ENCODE results near the gene PPP1R18. TPM values are rescaled to one million over a fixed set of nuclear protein-coding genes. Genes with fewer than 3 reads are reported as not detected.
A peak's percentile ranks its signal among the peaks of the same experiment; 100 is the strongest.

The PPP1R18 gene
- total and polyA plus RNA-seq, 5 donors from 2014 or later: 110 to 164 (median 123) TPM

- Mint-ChIP-seq H3K36me3 (peaks cover 50% of the 10 kb centered on the region), H3K4me3 (no peak overlapping the region), H3K4me1 (peaks cover 0 to 5% (median 0%) of the 10 kb centered on the region in 4 donors), H3K27ac (no peak overlapping the region), H3K27me3 (no peaks in the 10 kb centered on the region), H3K9me3 (no peaks in the 10 kb centered on the region)
- no peak overlapping the region for H3K27ac ChIP-seq (ENCODE audit: insufficient read depth, low read length, poor library complexity, severe bottlenecking)
- no peaks in the 10 kb centered on the region for H3K4me1 ChIP-seq (ENCODE audit: control insufficient read depth, insufficient read depth, low read length, poor library complexity, severe bottlenecking)
- peaks cover 83% of the 10 kb centered on the region for H3K36me3 ChIP-seq (ENCODE audit: control insufficient read depth, insufficient read depth, low read length)
- no peaks in the 10 kb centered on the region for H3K9me3 ChIP-seq (ENCODE audit: control insufficient read depth in 2 of 2, low read length in 2 of 2)
- H3K27me3 ChIP-seq (ENCODE audit: control insufficient read depth, insufficient read depth, low read length): no peaks in the 10 kb centered on the region
- ATAC-seq (ENCODE audit: low read depth in 2 of 2) (no peak), DNase-seq (no peak)
- no peak overlapping the region for H3K4me3 ChIP-seq (ENCODE audit: low read depth, low read length)
Measured at GRCh38 chr6:30656513-30656912, 29.9 kb downstream of the PPP1R18 start.

- H3K27me3 ChIP-seq (ENCODE audit: control insufficient read depth, insufficient read depth, low read length): no peaks in the 10 kb centered on the region
- H3K27ac ChIP-seq (ENCODE audit: insufficient read depth, low read length, poor library complexity, severe bottlenecking): no peak overlapping the region
- no peaks in the 10 kb centered on the region for H3K9me3 Mint-ChIP-seq
- peaks cover 52% of the 10 kb centered on the region for H3K36me3 Mint-ChIP-seq
- ATAC-seq (ENCODE audit: low read depth in 2 of 2) (no peak), DNase-seq (no peak)
- no peak overlapping the region for H3K4me3 ChIP-seq (ENCODE audit: low read depth, low read length)
- H3K9me3 ChIP-seq (ENCODE audit: control insufficient read depth in 2 of 2, low read length in 2 of 2): no peaks in the 10 kb centered on the region
- H3K4me1 ChIP-seq (ENCODE audit: control insufficient read depth, insufficient read depth, low read length, poor library complexity, severe bottlenecking): no peaks in the 10 kb centered on the region
- H3K27ac Mint-ChIP-seq: peak overlapping the region in 2 of 3 donors; percentile 28 to 51
- H3K36me3 ChIP-seq (ENCODE audit: control insufficient read depth, insufficient read depth, low read length): peaks cover 87% of the 10 kb centered on the region
- no peaks in the 10 kb centered on the region for H3K27me3 Mint-ChIP-seq
- H3K4me3 Mint-ChIP-seq: no peak overlapping the region
- H3K4me1 Mint-ChIP-seq: peaks cover 0 to 5% (median 0%) of the 10 kb centered on the region in 4 donors
Measured at GRCh38 chr6:30655743-30656094, 30.7 kb downstream of the PPP1R18 start.

GRCh38 chr6:30654798-30655742 is 31.4 kb downstream of the PPP1R18 start:
- H3K4me3 Mint-ChIP-seq: no peak overlapping the region
- no peak for ATAC-seq (ENCODE audit: low read depth in 2 of 2)
- H3K27ac Mint-ChIP-seq: peak overlapping the region in 2 of 3 donors; percentile 28 to 51

GRCh38 chr6:30651143-30651542 is 35.3 kb downstream of the PPP1R18 start:
- peaks cover 13% of the 10 kb centered on the region for H3K4me1 ChIP-seq (ENCODE audit: control insufficient read depth, insufficient read depth, low read length, poor library complexity, severe bottlenecking)
- DNase-seq: no peak
- H3K27ac ChIP-seq (ENCODE audit: insufficient read depth, low read length, poor library complexity, severe bottlenecking): no peak overlapping the region
- no peaks in the 10 kb centered on the region for H3K9me3 Mint-ChIP-seq
- peak overlapping the region in 1 of 4 donors; percentile 72 for H3K4me3 Mint-ChIP-seq
- H3K9me3 ChIP-seq (ENCODE audit: control insufficient read depth in 2 of 2, low read length in 2 of 2): no peaks in the 10 kb centered on the region
- H3K36me3 ChIP-seq (ENCODE audit: control insufficient read depth, insufficient read depth, low read length): peaks cover 51% of the 10 kb centered on the region
- ATAC-seq (ENCODE audit: low read depth in 2 of 2): no peak
- H3K4me3 ChIP-seq (ENCODE audit: low read depth, low read length): no peak overlapping the region
- H3K27me3 ChIP-seq (ENCODE audit: control insufficient read depth, insufficient read depth, low read length): no peaks in the 10 kb centered on the region
- no peaks in the 10 kb centered on the region for H3K27me3 Mint-ChIP-seq
- no peak overlapping the region for H3K27ac Mint-ChIP-seq
- peaks cover 26% of the 10 kb centered on the region for H3K36me3 Mint-ChIP-seq
- H3K4me1 Mint-ChIP-seq: peaks cover 6 to 16% (median 11%) of the 10 kb centered on the region in 4 donors

More at GRCh38 chr6:30654798-30655742, 31.4 kb downstream of the PPP1R18 start:
- Mint-ChIP-seq H3K9me3 (no peaks in the 10 kb centered on the region), H3K27me3 (no peaks in the 10 kb centered on the region), H3K36me3 (peaks cover 48% of the 10 kb centered on the region), H3K4me1 (peaks cover 0 to 5% (median 0%) of the 10 kb centered on the region in 4 donors)
- Histone ChIP-seq H3K36me3 (ENCODE audit: control insufficient read depth, insufficient read depth, low read length) (peaks cover 83% of the 10 kb centered on the region), H3K9me3 (ENCODE audit: control insufficient read depth in 2 of 2, low read length in 2 of 2) (no peaks in the 10 kb centered on the region), H3K4me3 (ENCODE audit: low read depth, low read length) (no peak overlapping the region), H3K4me1 (ENCODE audit: control insufficient read depth, insufficient read depth, low read length, poor library complexity, severe bottlenecking) (no peaks in the 10 kb centered on the region), H3K27ac (ENCODE audit: insufficient read depth, low read length, poor library complexity, severe bottlenecking) (no peak overlapping the region), H3K27me3 (ENCODE audit: control insufficient read depth, insufficient read depth, low read length) (no peaks in the 10 kb centered on the region)
- no peak for DNase-seq

- peak overlapping the region; percentile 89 to 92 (median 91) for H3K27ac Mint-ChIP-seq
- peaks cover 12 to 27% (median 19%) of the 10 kb centered on the region in 4 donors for H3K4me1 Mint-ChIP-seq
- peaks cover 16% of the 10 kb centered on the region for H3K36me3 ChIP-seq (ENCODE audit: control insufficient read depth, insufficient read depth, low read length)
- no peaks in the 10 kb centered on the region for H3K9me3 ChIP-seq (ENCODE audit: control insufficient read depth in 2 of 2, low read length in 2 of 2)
- peak overlapping the region; percentile 85 to 91 (median 90) for H3K4me3 Mint-ChIP-seq
- peak in 2 of 3 donors; percentile 58 to 79 for DNase-seq
- ATAC-seq (ENCODE audit: low read depth in 2 of 2): peak; percentile 67 to 68
- H3K4me1 ChIP-seq (ENCODE audit: control insufficient read depth, insufficient read depth, low read length, poor library complexity, severe bottlenecking): peaks cover 13% of the 10 kb centered on the region
- H3K36me3 Mint-ChIP-seq: peaks cover 17% of the 10 kb centered on the region
- no peaks in the 10 kb centered on the region for H3K27me3 Mint-ChIP-seq
- H3K9me3 Mint-ChIP-seq: no peaks in the 10 kb centered on the region
- peak overlapping the region; percentile 92 for H3K27ac ChIP-seq (ENCODE audit: insufficient read depth, low read length, poor library complexity, severe bottlenecking)
- no peaks in the 10 kb centered on the region for H3K27me3 ChIP-seq (ENCODE audit: control insufficient read depth, insufficient read depth, low read length)
- peak overlapping the region; percentile 85 for H3K4me3 ChIP-seq (ENCODE audit: low read depth, low read length)
Measured at GRCh38 chr6:30647242-30648116, 39.0 kb downstream of the PPP1R18 start.

GRCh38 chr6:30646450-30647241 is 39.8 kb downstream of the PPP1R18 start, which contains the start of gene C6orf136:
C6orf136 (plus strand) TSS chr6:30647133; CDS start chr6:30647232, 99 bp downstream.
- peak within 1 kb of the TSS; percentile 92 for H3K27ac ChIP-seq (ENCODE audit: insufficient read depth, low read length, poor library complexity, severe bottlenecking)
- peak; percentile 75 to 77 for ATAC-seq (ENCODE audit: low read depth in 2 of 2)
- H3K9me3 ChIP-seq (ENCODE audit: control insufficient read depth in 2 of 2, low read length in 2 of 2): no peaks in the 10 kb centered on the region
- peak within 1 kb of the TSS; percentile 89 to 92 (median 91) for H3K27ac Mint-ChIP-seq
- H3K36me3 Mint-ChIP-seq: peaks cover 17% of the 10 kb centered on the region
- peaks cover 12 to 30% (median 19%) of the 10 kb centered on the region in 4 donors for H3K4me1 Mint-ChIP-seq
- no peaks in the 10 kb centered on the region for H3K27me3 ChIP-seq (ENCODE audit: control insufficient read depth, insufficient read depth, low read length)
- peaks cover 13% of the 10 kb centered on the region for H3K4me1 ChIP-seq (ENCODE audit: control insufficient read depth, insufficient read depth, low read length, poor library complexity, severe bottlenecking)
- peak; percentile 89 to 96 (median 93) for DNase-seq
- peak within 1 kb of the TSS; percentile 85 to 91 (median 90) for H3K4me3 Mint-ChIP-seq
- peaks cover 8% of the 10 kb centered on the region for H3K36me3 ChIP-seq (ENCODE audit: control insufficient read depth, insufficient read depth, low read length)
- H3K27me3 Mint-ChIP-seq: no peaks in the 10 kb centered on the region
- peak within 1 kb of the TSS; percentile 85 for H3K4me3 ChIP-seq (ENCODE audit: low read depth, low read length)
- H3K9me3 Mint-ChIP-seq: no peaks in the 10 kb centered on the region

GRCh38 chr6:30645989-30646388 is 40.5 kb downstream of the PPP1R18 start:
- Histone ChIP-seq H3K27ac (ENCODE audit: insufficient read depth, low read length, poor library complexity, severe bottlenecking) (peak overlapping the region; percentile 92), H3K36me3 (ENCODE audit: control insufficient read depth, insufficient read depth, low read length) (peaks cover 3% of the 10 kb centered on the region), H3K27me3 (ENCODE audit: control insufficient read depth, insufficient read depth, low read length) (no peaks in the 10 kb centered on the region), H3K4me3 (ENCODE audit: low read depth, low read length) (no peak overlapping the region), H3K4me1 (ENCODE audit: control insufficient read depth, insufficient read depth, low read length, poor library complexity, severe bottlenecking) (peaks cover 13% of the 10 kb centered on the region), H3K9me3 (ENCODE audit: control insufficient read depth in 2 of 2, low read length in 2 of 2) (no peaks in the 10 kb centered on the region)
- no peaks in the 10 kb centered on the region for H3K27me3 Mint-ChIP-seq
- H3K4me1 Mint-ChIP-seq: peaks cover 12 to 32% (median 20%) of the 10 kb centered on the region in 4 donors
- peaks cover 16% of the 10 kb centered on the region for H3K36me3 Mint-ChIP-seq
- no peaks in the 10 kb centered on the region for H3K9me3 Mint-ChIP-seq
- H3K27ac Mint-ChIP-seq: peak overlapping the region in 2 of 3 donors; percentile 49 to 89
- ATAC-seq (ENCODE audit: low read depth in 2 of 2) (no peak), DNase-seq (no peak)
- H3K4me3 Mint-ChIP-seq: peak overlapping the region in 3 of 4 donors; percentile 89 to 91 (median 90)

Data from CD4-positive, CD25-positive, alpha-beta regulatory T cell (primary cell).